HG03432 (cell line): ENCODE results near the gene DFFB.
A peak's percentile ranks its signal among the peaks of the same experiment; 100 is the strongest.
"Not testable (repeated sequence)": the region's sequence is repeated elsewhere in the genome, so short reads cannot be mapped to it uniquely, and the experiment has no call there.

Experiments used
- ATAC-seq: cut with Tn5 transposase; IDR thresholded peaks from one replicate; pipeline ENCODE4 v1.9.1; 2021; ENCODE audit warnings: mild to moderate bottlenecking, moderate library complexity; ENCODE audit not compliant: unreplicated experiment

The DFFB gene

GRCh38 chr1:3907031-3907534 is 49.8 kb downstream of the DFFB start:
- ATAC-seq: no peak

- ATAC-seq: no peak
Measured at GRCh38 chr1:3907621-3908165, 50.4 kb downstream of the DFFB start.

GRCh38 chr1:3908886-3909517 is 51.7 kb downstream of the DFFB start:
- ATAC-seq: no peak

- no peak for ATAC-seq
Measured at GRCh38 chr1:3909615-3910014, 52.3 kb downstream of the DFFB start.

- ATAC-seq: no peak
Measured at GRCh38 chr1:3910049-3910731, 52.9 kb downstream of the DFFB start.

GRCh38 chr1:3910857-3911845 is 53.9 kb downstream of the DFFB start:
- peak; percentile 62 for ATAC-seq

GRCh38 chr1:3911981-3912808 is 54.9 kb downstream of the DFFB start:
- ATAC-seq: no peak

GRCh38 chr1:3912809-3913685 is 55.8 kb downstream of the DFFB start:
- ATAC-seq: no peak

- no peak for ATAC-seq
Measured at GRCh38 chr1:3914331-3914851, 57.1 kb downstream of the DFFB start.

GRCh38 chr1:3914911-3915310 is 57.6 kb downstream of the DFFB start:
- ATAC-seq: no peak

- ATAC-seq: no peak
Measured at GRCh38 chr1:3915551-3916121, 58.4 kb downstream of the DFFB start.

GRCh38 chr1:3917761-3918160 is 60.5 kb downstream of the DFFB start:
- no peak for ATAC-seq

GRCh38 chr1:3918359-3918758 is 61.1 kb downstream of the DFFB start:
- not testable (repeated sequence) for ATAC-seq

GRCh38 chr1:3918966-3919611 is 61.8 kb downstream of the DFFB start:
- no peak for ATAC-seq

GRCh38 chr1:3919706-3920105 is 62.4 kb downstream of the DFFB start:
- no peak for ATAC-seq

GRCh38 chr1:3921765-3922164 is 64.5 kb downstream of the DFFB start:
- ATAC-seq: no peak

- ATAC-seq: no peak
Measured at GRCh38 chr1:3922201-3922725, 65.0 kb downstream of the DFFB start.

- ATAC-seq: no peak
Measured at GRCh38 chr1:3922851-3923250, 65.6 kb downstream of the DFFB start.
